Skeletal muscle tissue (tissue), 4 donors: Measurements from ENCODE around the gene PLD6. TPM values are rescaled to one million over a fixed set of nuclear protein-coding genes. Genes with fewer than 3 reads are reported as not detected.

Experiments used
- H3K27ac ChIP-seq: one replicate; pipeline ENCODE4 v1.7.0; 2013; ENCODE audit warnings: mild to moderate bottlenecking, low read depth, low read length, inconsistent platforms
- H3K27me3 ChIP-seq, 3 donors: one replicate each; pipeline ENCODE4 v1.7.0; 2013; ENCODE audit warnings: low read length in 3 of 3; ENCODE audit not compliant: control insufficient read depth in 3 of 3, insufficient read depth in 3 of 3
- H3K36me3 ChIP-seq, 3 donors: one replicate each; pipeline ENCODE4 v1.7.0; 2013; ENCODE audit warnings: low read length in 3 of 3; ENCODE audit not compliant: control insufficient read depth in 3 of 3, insufficient read depth in 3 of 3
- H3K4me1 ChIP-seq, 3 donors: one replicate each; pipeline ENCODE4 v1.7.0; 2013; ENCODE audit warnings: low read length in 3 of 3, mild to moderate bottlenecking in 3 of 3; ENCODE audit not compliant: control insufficient read depth in 3 of 3, insufficient read depth in 3 of 3
- H3K4me3 ChIP-seq, 3 donors: one replicate each; pipeline ENCODE4 v1.7.0; 2013; ENCODE audit warnings: low read length in 3 of 3
- H3K9ac ChIP-seq, 3 donors: one replicate each; pipeline ENCODE4 v1.7.0; 2013; ENCODE audit warnings: low read length in 3 of 3, mild to moderate bottlenecking in 3 of 3, moderate library complexity in 2 of 3, low read depth in 1 of 3
- H3K9me3 ChIP-seq, 3 donors: one replicate each; pipeline ENCODE4 v1.7.0; 2013; ENCODE audit warnings: low read length in 3 of 3; ENCODE audit not compliant: control insufficient read depth in 3 of 3
- total RNA-seq: library from RNA; depleted of rRNA; stranded (reverse); fragments of >200 nt; gene quantifications from one replicate; pipeline ENCODE4 v1.2.3, GENCODE V29; 2014
- donor health status: Osteomylitis.

The PLD6 gene
- total RNA-seq, 1 donor from 2014 or later = 4.2 TPM

DNA sequence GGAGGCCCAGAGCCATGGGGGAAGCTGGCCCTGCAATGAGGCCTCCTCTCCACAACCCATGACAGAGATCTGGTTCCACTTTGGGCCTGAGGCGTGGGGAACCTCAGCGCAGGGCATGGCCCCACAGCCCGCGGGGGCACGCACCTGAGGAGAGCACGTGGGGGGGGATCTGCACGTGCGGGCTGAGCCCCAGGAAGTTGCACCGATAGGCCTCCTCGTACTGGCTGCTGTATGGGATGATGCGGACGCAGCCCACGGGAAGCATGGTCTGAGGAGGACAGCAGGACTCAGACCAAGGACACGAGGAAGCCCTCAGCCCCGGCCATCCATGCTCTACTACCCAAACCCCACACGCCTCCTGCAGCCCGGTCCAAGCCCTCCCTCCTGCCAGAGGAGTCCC, 10.1 kb upstream of the PLD6 start:
- H3K9me3 ChIP-seq = no peaks in the 10 kb centered on the region
- peaks cover 0 to 3% (median 1%) of the 10 kb centered on the region in 3 donors for H3K4me1 ChIP-seq
- H3K27me3 ChIP-seq = no peaks in the 10 kb centered on the region
- H3K4me3 ChIP-seq = no peak overlapping the region
- H3K27ac ChIP-seq = no peak overlapping the region
- no peak overlapping the region for H3K9ac ChIP-seq
- peaks cover 67 to 74% (median 73%) of the 10 kb centered on the region in 3 donors for H3K36me3 ChIP-seq

DNA sequence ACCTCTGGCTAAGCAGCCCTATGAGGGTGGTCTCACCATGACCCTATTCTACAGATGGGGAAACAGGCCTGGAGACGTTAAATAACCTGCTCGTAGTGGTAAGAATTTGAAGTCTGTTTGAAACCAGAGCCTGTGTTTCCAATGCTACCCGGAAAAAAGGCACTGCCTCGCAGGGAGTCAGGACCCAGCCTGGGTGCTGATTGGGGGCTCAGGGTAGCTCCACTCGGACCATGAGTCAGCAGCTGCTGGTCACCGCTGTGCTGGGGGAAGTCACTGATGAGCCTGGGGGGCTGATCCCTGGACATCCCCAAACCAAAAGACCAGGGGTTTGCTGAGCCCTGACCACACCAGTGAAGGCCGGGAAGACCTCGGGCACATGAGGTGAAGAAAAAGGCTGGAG, 9.4 kb upstream of the PLD6 start:
- Histone ChIP-seq H3K36me3 (peaks cover 60 to 68% (median 66%) of the 10 kb centered on the region in 3 donors), H3K9me3 (no peaks in the 10 kb centered on the region), H3K9ac (no peak overlapping the region), H3K4me3 (no peak overlapping the region), H3K27ac (no peak overlapping the region), H3K27me3 (no peaks in the 10 kb centered on the region), H3K4me1 (peaks cover 0 to 7% (median 4%) of the 10 kb centered on the region in 3 donors)

DNA sequence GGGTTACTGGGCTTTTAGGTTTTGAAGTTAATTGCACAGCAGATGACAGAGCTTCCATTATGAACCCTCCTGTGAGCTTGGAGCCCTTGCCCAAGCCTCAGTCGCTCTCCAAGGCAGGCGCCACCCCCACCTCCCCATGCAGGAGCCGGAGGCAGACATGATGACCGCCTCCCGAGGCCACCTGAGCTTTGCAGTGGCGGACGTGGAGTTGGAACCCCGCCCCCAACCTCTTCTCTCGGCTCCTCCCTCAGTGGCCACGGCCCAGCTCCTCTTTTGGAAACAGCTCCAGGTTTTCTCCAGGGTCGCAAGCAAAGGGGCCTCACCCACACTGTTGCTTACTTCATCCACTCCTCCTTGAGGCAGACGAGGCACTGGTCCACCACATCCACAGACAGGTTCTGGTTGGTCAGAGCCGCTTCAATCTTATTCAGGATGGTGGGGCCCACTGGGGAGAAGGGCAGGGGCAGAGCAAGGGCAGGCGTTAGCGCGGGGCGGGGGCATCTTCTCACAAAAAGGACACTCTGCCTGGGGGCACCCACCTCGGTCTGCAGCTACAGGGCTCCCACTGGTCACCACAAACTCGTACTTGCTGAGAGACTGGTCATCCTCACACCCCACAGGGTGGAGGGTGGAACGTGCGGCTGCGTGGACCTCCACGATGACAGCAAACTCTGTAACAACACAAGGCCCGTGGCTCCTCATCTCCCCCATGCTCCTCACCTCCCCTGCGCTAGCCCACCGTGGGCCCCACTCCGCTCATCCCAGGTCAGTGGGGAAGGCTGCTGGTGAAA, 8.7 kb upstream of the PLD6 start:
- no peak overlapping the region for H3K27ac ChIP-seq
- peaks cover 0 to 7% (median 4%) of the 10 kb centered on the region in 3 donors for H3K4me1 ChIP-seq
- no peak overlapping the region for H3K4me3 ChIP-seq
- H3K27me3 ChIP-seq = no peaks in the 10 kb centered on the region
- H3K9ac ChIP-seq = no peak overlapping the region
- H3K36me3 ChIP-seq = peaks cover 54 to 60% (median 59%) of the 10 kb centered on the region in 3 donors
- H3K9me3 ChIP-seq = no peaks in the 10 kb centered on the region

DNA sequence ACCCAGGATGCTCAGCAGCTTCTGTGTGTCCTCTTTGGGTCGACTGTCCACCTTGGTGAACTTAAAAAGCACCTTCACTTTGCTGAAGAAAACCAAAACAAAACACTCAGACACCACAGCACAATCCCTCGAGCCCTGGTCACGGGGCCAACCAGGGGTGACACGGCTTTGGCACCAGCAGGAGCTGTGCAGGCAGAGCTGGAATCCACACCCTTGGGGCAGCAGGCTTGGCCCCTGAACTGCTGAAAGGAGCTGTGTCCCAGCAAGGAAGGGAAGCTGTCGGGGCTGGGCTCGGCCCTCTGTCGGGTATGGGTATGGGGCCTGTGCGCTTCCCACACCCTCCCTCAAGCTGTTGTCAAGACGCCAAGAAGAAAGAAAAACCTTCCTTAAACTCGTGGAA, 7.6 kb upstream of the PLD6 start:
- Histone ChIP-seq H3K27me3 (no peaks in the 10 kb centered on the region), H3K9me3 (no peaks in the 10 kb centered on the region), H3K27ac (no peak overlapping the region), H3K4me1 (peaks cover 0 to 7% (median 4%) of the 10 kb centered on the region in 3 donors), H3K4me3 (no peak overlapping the region), H3K36me3 (peaks cover 50 to 54% (median 53%) of the 10 kb centered on the region in 3 donors), H3K9ac (no peak overlapping the region)

DNA sequence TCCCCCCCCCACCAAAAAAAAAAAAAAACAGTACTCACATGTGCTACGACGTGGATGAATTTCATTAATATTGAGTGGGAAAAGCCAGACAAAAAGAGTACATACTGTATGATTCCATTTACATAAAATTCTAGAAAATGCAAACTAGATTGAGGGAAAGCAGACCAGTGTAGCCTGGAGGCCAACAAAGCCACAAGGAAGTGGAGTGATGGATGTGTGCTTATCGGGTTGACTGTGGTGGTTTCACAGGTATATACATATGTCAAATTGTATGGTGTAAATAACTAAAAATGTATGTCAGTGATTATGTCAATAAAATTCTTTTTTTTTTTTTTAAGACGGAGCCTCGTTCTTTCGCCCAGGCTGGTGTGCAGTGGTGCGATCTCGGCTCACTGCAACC, 1.9 kb upstream of the PLD6 start:
- peaks cover 21 to 36% (median 35%) of the 10 kb centered on the region in 3 donors for H3K4me1 ChIP-seq
- H3K4me3 ChIP-seq = no peak overlapping the region
- H3K27ac ChIP-seq = no peak overlapping the region
- peaks cover 4% of the 10 kb centered on the region in 3 donors for H3K36me3 ChIP-seq
- no peaks in the 10 kb centered on the region for H3K27me3 ChIP-seq
- H3K9me3 ChIP-seq = no peaks in the 10 kb centered on the region
- H3K9ac ChIP-seq = no peak overlapping the region

DNA sequence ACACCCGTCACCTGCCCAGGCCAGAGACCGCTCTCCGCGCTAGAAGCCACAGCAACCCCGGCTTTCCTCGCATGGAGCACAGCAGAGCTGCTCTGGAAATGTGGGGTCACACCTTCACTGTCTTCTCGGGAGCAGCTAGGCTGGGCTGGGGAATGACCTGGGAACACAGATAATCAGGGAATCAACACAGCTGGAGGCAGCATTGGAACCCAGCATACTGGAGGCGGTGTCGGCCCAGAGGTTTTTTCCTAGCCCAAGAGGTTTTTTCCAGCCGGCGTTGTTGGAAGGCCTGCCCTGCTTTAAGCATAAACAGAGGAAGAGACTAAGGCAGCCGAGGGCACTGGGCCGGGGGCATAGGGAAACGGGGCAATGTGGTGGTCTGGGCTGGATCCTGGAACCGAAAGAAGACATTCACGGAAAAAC, 791 bp upstream of the PLD6 start:
- Histone ChIP-seq H3K4me3 (peak overlapping the region in 1 of 3 donors; percentile 82), H3K27me3 (no peaks in the 10 kb centered on the region), H3K9me3 (no peaks in the 10 kb centered on the region), H3K27ac (peak overlapping the region; percentile 92), H3K4me1 (peaks cover 21 to 36% (median 35%) of the 10 kb centered on the region in 3 donors), H3K9ac (peak overlapping the region in 2 of 3 donors; percentile 20 to 92), H3K36me3 (peaks cover 0 to 5% (median 3%) of the 10 kb centered on the region in 3 donors)

DNA sequence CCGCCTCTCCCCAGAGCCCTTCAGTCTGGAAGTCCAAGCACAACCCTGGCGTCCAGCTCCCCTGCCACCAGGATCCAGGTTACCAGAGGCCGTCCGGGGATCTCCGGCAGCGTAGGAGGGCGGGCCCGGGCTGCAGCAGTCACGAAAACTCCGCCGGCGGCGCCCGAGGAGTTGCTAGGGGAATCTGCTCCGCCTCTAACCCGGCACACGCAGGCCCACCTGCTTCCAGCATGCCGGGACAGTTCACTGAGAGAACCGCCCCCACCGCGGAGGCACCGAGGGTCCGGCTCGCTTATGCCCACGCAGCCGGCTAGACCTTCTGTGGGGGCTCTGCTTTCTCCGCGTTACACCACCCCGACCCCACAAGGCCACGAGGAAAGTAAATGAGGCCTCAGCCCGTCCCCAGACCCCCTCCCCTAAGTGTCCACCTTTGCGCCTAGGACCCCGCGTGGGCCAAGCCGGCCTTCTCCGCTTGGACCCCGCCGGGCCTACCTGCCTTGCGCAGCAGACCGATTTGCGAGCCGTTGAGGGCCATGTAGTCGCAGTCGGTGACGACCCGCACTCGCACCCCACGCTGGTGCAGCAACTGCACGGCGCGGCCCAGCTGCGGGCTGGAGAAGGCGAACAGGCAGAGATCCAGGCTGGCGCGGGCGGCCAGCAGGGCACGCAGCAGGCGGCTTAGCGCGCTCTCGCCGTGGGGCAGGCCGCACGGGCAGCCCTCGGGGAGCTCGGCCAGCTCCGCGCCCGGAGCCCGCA, 587 bp downstream of the PLD6 start:
- Histone ChIP-seq H3K9me3 (no peaks in the 10 kb centered on the region), H3K36me3 (peaks cover 2 to 8% (median 3%) of the 10 kb centered on the region in 3 donors), H3K4me1 (peaks cover 27 to 35% (median 31%) of the 10 kb centered on the region in 3 donors), H3K27me3 (no peaks in the 10 kb centered on the region), H3K4me3 (peak overlapping the region; percentile 54 to 82 (median 80)), H3K9ac (peak overlapping the region; percentile 76 to 92 (median 84)), H3K27ac (peak overlapping the region; percentile 92)

DNA sequence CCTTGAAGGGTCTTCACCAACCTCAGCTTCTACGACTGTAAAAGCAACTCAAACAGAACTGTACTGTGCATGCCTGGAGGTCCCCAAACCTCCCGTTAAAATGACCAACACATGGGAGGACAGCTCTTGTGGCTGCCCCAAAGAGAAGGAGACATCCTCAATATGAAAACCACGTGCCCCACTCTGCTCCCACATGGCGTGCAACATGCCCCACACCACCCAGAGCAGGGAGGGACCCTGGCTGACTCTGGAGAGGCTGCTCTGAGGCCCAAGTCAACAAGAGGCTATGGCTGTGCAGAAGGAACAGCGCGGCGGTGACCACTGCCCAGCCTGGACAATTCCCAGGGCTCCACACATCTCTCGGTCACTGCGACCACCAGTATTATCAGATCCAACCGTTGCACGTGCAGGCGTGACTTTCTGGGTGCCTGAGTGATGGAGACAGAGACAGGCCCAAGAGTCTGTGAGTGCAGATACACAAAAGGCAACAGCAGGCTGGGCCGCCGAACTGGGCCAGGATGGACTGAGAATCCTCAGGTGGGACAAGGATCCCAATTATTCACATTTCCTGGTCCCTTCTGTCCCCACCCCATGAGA, 1.4 kb downstream of the PLD6 start:
- Histone ChIP-seq H3K36me3 (peaks cover 2 to 8% (median 3%) of the 10 kb centered on the region in 3 donors), H3K27ac (peak overlapping the region; percentile 92), H3K9me3 (no peaks in the 10 kb centered on the region), H3K4me1 (peaks cover 27 to 37% (median 31%) of the 10 kb centered on the region in 3 donors), H3K4me3 (peak overlapping the region; percentile 54 to 82 (median 80)), H3K27me3 (no peaks in the 10 kb centered on the region), H3K9ac (peak overlapping the region; percentile 76 to 92 (median 84))

DNA sequence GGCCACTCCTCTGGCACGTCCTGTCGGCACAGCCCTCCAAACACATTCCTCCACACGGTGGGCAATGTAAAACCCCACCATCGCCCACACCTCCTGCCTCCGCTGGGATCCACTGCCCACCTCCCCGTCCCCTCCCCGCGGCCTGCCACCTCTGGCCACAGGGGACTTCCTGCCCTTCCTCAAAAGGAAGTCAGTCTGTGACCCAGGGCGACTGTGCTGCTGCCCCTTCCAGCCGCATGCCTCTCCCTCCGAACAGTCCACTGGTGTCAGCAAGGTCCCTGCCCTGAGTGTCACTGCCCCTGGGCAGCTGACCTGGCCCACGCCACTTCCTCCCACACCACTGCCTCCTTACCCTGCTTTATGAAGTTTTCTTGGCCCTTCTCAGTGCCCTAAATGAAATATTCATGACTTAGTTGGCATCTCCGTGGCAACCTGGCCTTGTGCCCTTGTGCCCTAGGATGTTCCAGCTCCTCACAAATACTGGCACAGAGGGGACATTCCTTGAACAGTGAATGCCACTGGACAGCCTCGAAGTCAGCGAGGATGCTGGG, 2.0 kb downstream of the PLD6 start:
- Histone ChIP-seq H3K27me3 (no peaks in the 10 kb centered on the region), H3K4me3 (peak overlapping the region in 1 of 3 donors; percentile 82), H3K4me1 (peaks cover 27 to 37% (median 31%) of the 10 kb centered on the region in 3 donors), H3K27ac (no peak overlapping the region), H3K9ac (peak overlapping the region in 1 of 3 donors; percentile 92), H3K9me3 (no peaks in the 10 kb centered on the region), H3K36me3 (peaks cover 2 to 8% (median 3%) of the 10 kb centered on the region in 3 donors)
